Measurements from ENCODE around the gene RND2. TPM values are rescaled to one million over a fixed set of nuclear protein-coding genes. Genes with fewer than 3 reads are reported as not detected.
"Not testable (repeated sequence)": the region's sequence is repeated elsewhere in the genome, so short reads cannot be mapped to it uniquely, and the experiment has no call there.

Gene RND2
- polyA plus RNA-seq, 1 experiment: 1.3 TPM

DNA sequence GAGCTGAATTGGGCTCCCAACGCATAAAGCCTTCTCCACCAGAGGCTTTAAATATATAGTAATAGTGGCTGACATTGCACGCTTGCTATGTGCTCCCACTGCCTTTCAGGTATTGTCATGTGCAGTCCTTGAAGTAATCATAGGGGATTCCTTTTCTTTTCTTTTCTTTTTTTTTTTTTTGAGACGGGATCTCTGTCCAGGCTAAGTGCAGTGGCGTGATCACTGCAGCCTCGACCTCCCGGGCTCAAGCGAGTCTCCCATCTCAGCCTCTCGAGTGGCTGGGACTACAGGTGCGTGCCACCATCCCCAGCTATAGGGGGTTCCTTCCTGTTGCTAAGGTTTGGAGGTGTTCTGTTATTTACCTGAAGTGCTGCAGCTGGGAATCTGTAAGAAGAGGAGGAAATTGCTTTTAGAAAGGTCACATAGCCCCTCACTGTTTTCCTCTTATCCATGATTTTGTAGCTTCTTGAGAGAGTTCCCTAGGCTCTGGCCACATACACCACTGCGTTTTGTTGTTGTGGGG lies 26.0 kb upstream of the RND2 start:
- Histone ChIP-seq H3K4me3 (ENCODE audit: low read depth, low read length) (peak overlapping the region; percentile 91), H3K27me3 (ENCODE audit: control insufficient read depth, insufficient read depth, low read length) (no peaks in the 10 kb centered on the region), H3K36me3 (ENCODE audit: control insufficient read depth, insufficient read depth, low read length) (peaks cover 9% of the 10 kb centered on the region)
- TF ChIP-seq, protein P1, sequence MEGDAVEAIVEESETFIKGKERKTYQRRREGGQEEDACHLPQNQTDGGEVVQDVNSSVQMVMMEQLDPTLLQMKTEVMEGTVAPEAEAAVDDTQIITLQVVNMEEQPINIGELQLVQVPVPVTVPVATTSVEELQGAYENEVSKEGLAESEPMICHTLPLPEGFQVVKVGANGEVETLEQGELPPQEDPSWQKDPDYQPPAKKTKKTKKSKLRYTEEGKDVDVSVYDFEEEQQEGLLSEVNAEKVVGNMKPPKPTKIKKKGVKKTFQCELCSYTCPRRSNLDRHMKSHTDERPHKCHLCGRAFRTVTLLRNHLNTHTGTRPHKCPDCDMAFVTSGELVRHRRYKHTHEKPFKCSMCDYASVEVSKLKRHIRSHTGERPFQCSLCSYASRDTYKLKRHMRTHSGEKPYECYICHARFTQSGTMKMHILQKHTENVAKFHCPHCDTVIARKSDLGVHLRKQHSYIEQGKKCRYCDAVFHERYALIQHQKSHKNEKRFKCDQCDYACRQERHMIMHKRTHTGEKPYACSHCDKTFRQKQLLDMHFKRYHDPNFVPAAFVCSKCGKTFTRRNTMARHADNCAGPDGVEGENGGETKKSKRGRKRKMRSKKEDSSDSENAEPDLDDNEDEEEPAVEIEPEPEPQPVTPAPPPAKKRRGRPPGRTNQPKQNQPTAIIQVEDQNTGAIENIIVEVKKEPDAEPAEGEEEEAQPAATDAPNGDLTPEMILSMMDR (IDR thresholded peaks at IDR 0.05; ENCODE audit: insufficient read depth, low read depth, low read length): no peak
- no peak for DNase-seq (ENCODE audit: low read depth)
- ChIA-PET POLR2A (no interaction called here), CTCF (interaction anchor here (0.6 to 2.2 kb wide), 5 partner anchors 12 to 336 kb away, joined by 3 to 16 read pairs (median 5); partner anchors contain the start of gene AOC2)

DNA sequence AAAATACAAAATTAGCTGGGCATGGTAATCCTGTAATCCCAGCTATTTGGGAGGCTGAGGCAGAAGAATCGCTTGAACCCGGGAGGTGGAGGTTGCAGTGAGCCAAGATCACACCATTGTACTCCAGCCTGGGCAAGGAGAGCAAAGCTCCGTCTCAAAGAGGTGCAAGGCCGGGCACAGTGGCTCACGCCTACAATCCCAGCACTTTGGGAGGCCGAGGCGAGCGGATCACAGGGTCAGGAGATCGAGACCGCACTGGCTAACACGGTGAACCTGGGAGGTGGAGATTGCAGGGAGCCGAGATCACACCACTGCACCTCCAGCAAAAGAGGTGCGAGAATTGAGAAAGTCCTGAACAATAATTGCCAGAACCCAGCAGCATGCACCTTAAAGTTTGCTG lies 24.1 kb upstream of the RND2 start:
- ChIA-PET CTCF (interaction anchor here (0.9 kb wide), 1 partner anchor 24 kb away, joined by 4 read pairs; no protein-coding TSS in a partner anchor), POLR2A (interaction anchor here (0.7 kb wide), 1 partner anchor 174 kb away, joined by 5 read pairs; no protein-coding TSS in a partner anchor)
- H3K36me3 ChIP-seq (ENCODE audit: control insufficient read depth, insufficient read depth, low read length); H3K27me3 ChIP-seq (ENCODE audit: control insufficient read depth, insufficient read depth, low read length); DNase-seq (ENCODE audit: low read depth); H3K4me3 ChIP-seq (ENCODE audit: low read depth, low read length): not testable (repeated sequence)

DNA sequence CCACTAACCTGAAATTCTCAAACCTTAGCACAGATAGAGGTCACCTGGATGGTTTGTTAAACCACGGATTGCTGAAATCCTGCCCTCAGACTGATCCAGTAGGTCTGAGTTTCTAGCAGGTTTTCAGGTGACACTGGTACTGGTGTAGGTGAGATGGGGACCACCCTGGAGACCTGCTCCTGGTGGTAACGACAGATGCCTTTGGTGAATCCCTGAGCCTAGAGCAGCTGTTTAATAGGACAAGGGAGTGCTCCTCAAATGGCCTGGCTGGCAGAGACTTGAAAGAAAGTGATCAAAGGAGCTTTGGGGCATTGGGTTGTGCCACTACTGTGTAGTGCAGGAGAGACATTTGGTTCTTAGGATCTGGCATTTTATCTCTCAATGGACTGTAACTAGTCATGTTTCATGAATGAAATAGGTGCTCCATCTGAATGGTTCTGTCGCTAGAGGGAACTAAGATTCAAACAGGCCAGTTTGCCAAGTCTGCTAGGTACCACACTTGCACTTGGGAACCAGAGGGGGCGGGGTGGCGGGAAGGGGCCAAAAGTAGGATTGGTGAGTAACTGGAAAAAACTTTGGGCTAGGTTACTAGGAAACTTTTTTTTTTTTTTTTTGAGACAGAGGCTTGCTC lies 21.4 kb upstream of the RND2 start:
- POLR2A ChIA-PET: no interaction called here
- Histone ChIP-seq H3K27me3 (ENCODE audit: control insufficient read depth, insufficient read depth, low read length) (no peaks in the 10 kb centered on the region), H3K36me3 (ENCODE audit: control insufficient read depth, insufficient read depth, low read length) (peaks cover 9% of the 10 kb centered on the region), H3K4me3 (ENCODE audit: low read depth, low read length) (no peak overlapping the region)
- TF ChIP-seq, protein P1 (IDR thresholded peaks at IDR 0.05; ENCODE audit: insufficient read depth, low read depth, low read length): no peak
- no peak for DNase-seq (ENCODE audit: low read depth)
- CTCF ChIA-PET: no interaction called here

DNA sequence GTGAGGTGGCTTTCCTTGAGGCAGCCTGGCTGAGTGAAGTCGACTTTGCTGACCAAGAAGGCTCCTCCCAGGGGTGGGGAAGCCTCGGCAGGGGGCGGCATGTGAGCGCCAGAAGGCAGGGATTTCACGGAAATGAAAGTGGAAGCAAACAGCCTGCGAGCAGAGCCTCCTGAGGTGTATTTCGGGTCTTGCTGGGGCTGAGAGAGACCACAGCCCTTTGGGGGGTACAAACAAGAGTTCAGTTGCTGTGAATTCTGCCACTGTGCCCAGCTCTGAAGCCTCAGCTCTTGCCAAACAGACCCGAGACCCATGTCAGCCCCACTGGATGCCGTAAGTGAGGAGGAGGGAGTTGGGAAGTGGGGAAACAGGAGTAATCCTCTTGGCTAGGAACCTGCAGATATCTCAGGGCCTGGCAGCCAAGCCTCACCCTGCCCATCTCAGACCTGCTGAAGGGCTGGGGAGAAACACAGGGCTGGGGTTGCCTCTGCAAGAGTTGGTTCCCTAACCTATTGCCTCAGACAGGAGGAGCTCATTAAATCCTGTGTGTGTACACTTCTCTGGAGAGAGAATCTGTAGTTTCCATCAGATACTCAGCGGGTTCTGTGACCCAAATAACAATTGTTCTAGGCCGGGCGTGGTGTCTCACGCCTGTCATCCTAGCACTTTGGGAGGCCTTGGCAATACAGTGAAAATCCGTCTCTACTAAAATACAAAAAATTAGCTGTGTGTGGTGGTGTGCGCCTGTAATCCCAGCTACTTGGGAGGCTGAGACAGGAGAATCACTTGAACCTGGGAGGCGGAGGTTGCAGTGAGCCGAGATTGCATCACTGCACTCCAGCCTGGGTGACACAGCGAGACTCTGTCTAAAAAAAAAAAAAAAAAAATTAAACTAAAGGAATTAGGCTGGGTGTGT lies 18.1 kb upstream of the RND2 start, which contains the start of gene IFI35:
Gene IFI35, plus strand, starts transcription at position 146 of the 913 bp plus-strand sequence. Its CDS starts 164 bp downstream, at position 310.
- peak within 1 kb of the TSS; percentile 58 for H3K4me3 ChIP-seq (ENCODE audit: low read depth, low read length)
- TF ChIP-seq, protein P1 (IDR thresholded peaks at IDR 0.05; ENCODE audit: insufficient read depth, low read depth, low read length): peak; percentile 37; the same call in 1 of the 2 replicates
- H3K36me3 ChIP-seq (ENCODE audit: control insufficient read depth, insufficient read depth, low read length): peaks cover 6% of the 10 kb centered on the region
- no peaks in the 10 kb centered on the region for H3K27me3 ChIP-seq (ENCODE audit: control insufficient read depth, insufficient read depth, low read length)
- ChIA-PET CTCF (interaction anchor here (0.5 to 1.5 kb wide), 3 partner anchors 9 to 300 kb away, joined by 3 to 4 read pairs (median 3); partner anchors contain the start of gene RPL27), POLR2A (interaction anchor here (0.6 to 1.2 kb wide), 2 partner anchors 9 to 312 kb away, joined by 3 to 4 read pairs; no protein-coding TSS in a partner anchor)
- DNase-seq (ENCODE audit: low read depth): peak; percentile 51

DNA sequence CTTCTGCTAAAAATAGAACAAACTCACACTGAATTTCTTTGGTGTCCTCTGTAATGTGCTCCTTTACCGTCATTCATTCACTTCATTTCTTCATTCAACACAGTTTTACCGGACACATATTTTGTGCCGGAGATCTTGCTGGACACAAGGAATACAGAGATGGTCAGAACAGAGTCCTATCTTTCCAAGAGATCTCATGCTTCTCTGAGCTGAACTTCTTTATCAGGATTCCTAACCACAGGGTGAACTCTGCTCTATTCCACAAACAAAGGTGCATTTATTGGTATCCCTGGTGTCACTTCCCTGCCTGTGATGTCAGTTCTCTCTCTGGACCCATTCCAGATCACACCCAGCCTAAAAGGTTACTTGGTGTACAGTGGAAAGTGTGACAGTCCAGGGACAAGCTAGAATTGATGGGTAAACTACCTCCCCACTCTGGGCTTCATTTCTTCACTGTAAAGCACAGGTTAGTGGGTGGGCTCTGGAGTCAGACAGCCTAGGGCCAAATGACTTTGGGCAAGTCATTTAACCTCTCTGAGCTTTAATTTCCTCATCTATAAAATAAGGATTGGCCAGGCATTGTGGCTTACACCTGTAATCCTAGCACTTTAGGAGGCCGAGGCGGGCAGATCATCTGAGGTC lies 14.2 kb upstream of the RND2 start:
- TF ChIP-seq, protein P1 (IDR thresholded peaks at IDR 0.05; ENCODE audit: insufficient read depth, low read depth, low read length): no peak
- ChIA-PET CTCF (interaction anchor here (0.7 to 2.1 kb wide), 3 partner anchors 8 to 14 kb away, joined by 3 to 5 read pairs (median 4); partner anchors contain the start of gene RPL27), POLR2A (no interaction called here)
- Histone ChIP-seq H3K4me3 (ENCODE audit: low read depth, low read length) (no peak overlapping the region), H3K36me3 (ENCODE audit: control insufficient read depth, insufficient read depth, low read length) (peaks cover 17% of the 10 kb centered on the region), H3K27me3 (ENCODE audit: control insufficient read depth, insufficient read depth, low read length) (no peaks in the 10 kb centered on the region)
- DNase-seq (ENCODE audit: low read depth): no peak

All from BJ (cell line).